Smooth muscle cell (in vitro differentiated cells): ENCODE measurements around the gene TBCD. TPM values are rescaled to one million over a fixed set of nuclear protein-coding genes. Genes with fewer than 3 reads are reported as not detected.

Experiments
- DNase-seq: peaks from one replicate; lab custom pipeline; 2025; ENCODE audit not compliant: unreplicated experiment; lab: John Stamatoyannopoulos, UW
- H2AFZ ChIP-seq: fragments of 200-600 bp; sonication (generic); 2 replicates; pipeline ENCODE4 v1.6.0; 2016; ENCODE audit warnings: antibody characterized with exemption, low read depth, mild to moderate bottlenecking
- H3F3A ChIP-seq: fragments of 200-600 bp; sonication (generic); 2 replicates; pipeline ENCODE4 v1.6.0; 2017; ENCODE audit warnings: antibody characterized with exemption, low read depth
- H3K27ac ChIP-seq: fragments of 200-600 bp; sonication (generic); 2 replicates; pipeline ENCODE4 v1.5.1; 2016; ENCODE audit warnings: low read depth, mild to moderate bottlenecking
- H3K27me3 ChIP-seq: fragments of 200-600 bp; sonication (generic); 2 replicates; pipeline ENCODE4 v1.6.1; 2016; ENCODE audit warnings: low read depth, mild to moderate bottlenecking
- H3K36me3 ChIP-seq: fragments of 200-600 bp; sonication (generic); 2 replicates; pipeline ENCODE4 v1.5.1; 2016; ENCODE audit warnings: low read depth
- H3K4me1 ChIP-seq: fragments of 200-600 bp; sonication (generic); 2 replicates; pipeline ENCODE4 v1.5.1; 2016; ENCODE audit warnings: low read depth
- H3K4me2 ChIP-seq: fragments of 200-600 bp; sonication (generic); 2 replicates; pipeline ENCODE4 v1.6.0; 2016; ENCODE audit warnings: mild to moderate bottlenecking
- H3K4me3 ChIP-seq: fragments of 200-600 bp; sonication (generic); 2 replicates; pipeline ENCODE4 v1.5.1; 2016; ENCODE audit warnings: mild to moderate bottlenecking
- H3K79me2 ChIP-seq: fragments of 200-600 bp; sonication (generic); 2 replicates; pipeline ENCODE4 v1.6.0; 2016; ENCODE audit warnings: low read depth, mild to moderate bottlenecking
- H3K9ac ChIP-seq: fragments of 200-600 bp; sonication (generic); 2 replicates; pipeline ENCODE4 v1.6.0; 2016; ENCODE audit warnings: low read depth
- H3K9me3 ChIP-seq: fragments of 200-600 bp; sonication (generic); replicated peaks from 2 replicates; pipeline ENCODE4 v1.5.1; 2016; ENCODE audit warnings: low read depth
- H4K20me1 ChIP-seq: fragments of 200-600 bp; sonication (generic); 2 replicates; pipeline ENCODE4 v1.6.0; 2016; ENCODE audit warnings: low read depth
- WGBS: methylation state at CpG from one replicate; pipeline ENCODE4 v1.1.7; 2016; ENCODE audit warnings: low lambda C conversion rate; 5-methylcytosine and 5-hydroxymethylcytosine counted together
- polyA plus RNA-seq: library from polyadenylated mRNA; unstranded; fragments of >200 nt; fragmentation: Nextera tagmentation; extraction: Ambion mirVana; gene quantifications from 2 replicates; pipeline ENCODE4 v1.2.1, GENCODE V29; 2016
- total RNA-seq: library from RNA; depleted of rRNA; stranded (reverse); fragments of >200 nt; gene quantifications from 2 replicates; pipeline ENCODE4 v1.2.3, GENCODE V29; 2014
- TF ChIP-seq, protein P1 (sequence below): fragments of 200-600 bp; sonication (generic); IDR thresholded peaks from 2 replicates; pipeline ENCODE4 v1.5.1; 2017; ENCODE audit warnings: borderline replicate concordance, mild to moderate bottlenecking, antibody characterized with exemption; ENCODE audit not compliant: insufficient read depth, poor library complexity, severe bottlenecking

Gene TBCD
- total and polyA plus RNA-seq, 2 experiments from 2014 or later: 29.1 to 38.8 TPM

DNA sequence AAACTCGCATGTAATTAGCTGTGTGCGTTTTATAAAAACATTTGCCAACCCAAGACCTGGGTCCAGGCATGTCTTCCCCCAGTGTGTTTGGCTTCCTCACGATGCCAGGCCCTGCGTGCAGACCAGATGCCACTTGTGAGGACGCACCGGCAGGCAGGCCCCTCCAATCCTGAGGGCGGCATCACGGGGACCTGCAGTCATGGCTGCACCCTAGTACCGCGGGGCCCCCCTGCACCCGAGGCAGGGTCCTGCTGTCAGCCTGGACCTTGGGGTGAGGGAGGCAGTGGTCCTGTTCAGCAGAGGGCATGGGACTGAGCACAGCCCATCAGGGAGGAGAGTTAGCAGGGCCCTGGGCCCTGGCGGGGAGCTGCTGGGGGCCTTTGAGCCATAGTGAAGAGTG, 143.2 kb downstream of the TBCD start:
- H3K4me3 ChIP-seq: no peak overlapping the region
- H3K79me2 ChIP-seq: no peaks in the 10 kb centered on the region
- H3K4me2 ChIP-seq: no peak overlapping the region
- no peak overlapping the region for H3K27ac ChIP-seq
- no peaks in the 10 kb centered on the region for H3K36me3 ChIP-seq
- no peaks in the 10 kb centered on the region for H3K9me3 ChIP-seq
- H3K9ac ChIP-seq: no peak overlapping the region
- no peaks in the 10 kb centered on the region for H3K27me3 ChIP-seq
- TF ChIP-seq, protein P1, sequence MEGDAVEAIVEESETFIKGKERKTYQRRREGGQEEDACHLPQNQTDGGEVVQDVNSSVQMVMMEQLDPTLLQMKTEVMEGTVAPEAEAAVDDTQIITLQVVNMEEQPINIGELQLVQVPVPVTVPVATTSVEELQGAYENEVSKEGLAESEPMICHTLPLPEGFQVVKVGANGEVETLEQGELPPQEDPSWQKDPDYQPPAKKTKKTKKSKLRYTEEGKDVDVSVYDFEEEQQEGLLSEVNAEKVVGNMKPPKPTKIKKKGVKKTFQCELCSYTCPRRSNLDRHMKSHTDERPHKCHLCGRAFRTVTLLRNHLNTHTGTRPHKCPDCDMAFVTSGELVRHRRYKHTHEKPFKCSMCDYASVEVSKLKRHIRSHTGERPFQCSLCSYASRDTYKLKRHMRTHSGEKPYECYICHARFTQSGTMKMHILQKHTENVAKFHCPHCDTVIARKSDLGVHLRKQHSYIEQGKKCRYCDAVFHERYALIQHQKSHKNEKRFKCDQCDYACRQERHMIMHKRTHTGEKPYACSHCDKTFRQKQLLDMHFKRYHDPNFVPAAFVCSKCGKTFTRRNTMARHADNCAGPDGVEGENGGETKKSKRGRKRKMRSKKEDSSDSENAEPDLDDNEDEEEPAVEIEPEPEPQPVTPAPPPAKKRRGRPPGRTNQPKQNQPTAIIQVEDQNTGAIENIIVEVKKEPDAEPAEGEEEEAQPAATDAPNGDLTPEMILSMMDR: no peak
- no peaks in the 10 kb centered on the region for H3F3A ChIP-seq
- no peaks in the 10 kb centered on the region for H4K20me1 ChIP-seq
- H2AFZ ChIP-seq: no peak overlapping the region
- H3K4me1 ChIP-seq: peaks cover 4% of the 10 kb centered on the region
- no peak for DNase-seq
- WGBS: 99% methylated on average over 12 of the region's 12 CpGs

DNA sequence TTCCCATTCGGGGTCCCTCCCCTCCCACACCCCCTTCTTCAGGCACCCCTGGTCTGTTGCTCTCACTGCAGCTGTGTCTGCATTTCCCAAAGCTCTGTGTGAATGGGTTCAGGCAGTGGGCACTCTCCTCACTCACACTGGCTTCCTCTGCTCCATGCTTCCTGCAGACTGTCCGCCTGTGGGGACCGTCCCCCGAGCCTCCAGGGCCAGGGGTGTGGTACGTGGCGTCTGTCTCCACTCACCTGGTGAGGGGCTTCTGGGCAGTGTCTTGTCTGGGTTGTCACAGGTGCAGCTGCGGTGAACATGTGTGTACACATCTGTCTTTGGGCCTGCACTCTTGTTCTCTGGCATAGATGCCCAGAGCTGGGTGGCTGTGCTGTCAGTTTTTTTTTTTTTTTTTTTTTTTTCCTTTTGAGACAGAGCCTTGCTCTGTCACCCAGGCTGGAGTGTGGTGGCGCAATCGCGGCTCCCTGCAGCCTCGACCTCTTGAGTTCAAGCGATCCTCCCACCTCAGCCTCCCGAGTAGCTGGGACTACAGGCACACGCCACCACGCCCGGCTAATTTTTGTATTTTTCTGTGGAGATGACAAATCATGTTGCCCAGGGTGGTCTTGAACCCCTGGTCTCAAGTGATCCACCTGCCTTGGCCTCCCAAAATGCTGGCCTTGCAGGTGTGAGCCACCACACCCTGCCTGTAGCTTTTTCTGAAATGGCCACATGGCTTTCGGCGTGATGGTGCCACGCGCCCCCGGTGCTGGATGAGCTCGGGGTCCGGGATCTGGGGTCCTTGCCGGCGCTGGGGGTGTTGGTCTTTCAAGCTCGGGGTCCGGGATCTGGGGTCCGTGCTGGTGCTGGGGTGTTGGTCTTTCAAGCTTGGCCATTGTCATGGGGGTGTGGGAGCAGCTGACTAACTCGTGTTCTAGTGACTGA, 144.5 kb downstream of the TBCD start:
- Histone ChIP-seq H3K27me3 (no peaks in the 10 kb centered on the region), H3F3A (peaks cover 3% of the 10 kb centered on the region), H3K4me1 (peaks cover 4% of the 10 kb centered on the region), H3K4me2 (no peak overlapping the region), H3K36me3 (no peaks in the 10 kb centered on the region), H3K9ac (no peak overlapping the region), H3K9me3 (no peaks in the 10 kb centered on the region), H2AFZ (no peak overlapping the region), H3K27ac (no peak overlapping the region), H4K20me1 (no peaks in the 10 kb centered on the region), H3K4me3 (no peak overlapping the region), H3K79me2 (no peaks in the 10 kb centered on the region)
- 96% methylated on average over 29 of the region's 29 CpGs for WGBS
- no peak for DNase-seq
- TF ChIP-seq, protein P1: no peak

DNA sequence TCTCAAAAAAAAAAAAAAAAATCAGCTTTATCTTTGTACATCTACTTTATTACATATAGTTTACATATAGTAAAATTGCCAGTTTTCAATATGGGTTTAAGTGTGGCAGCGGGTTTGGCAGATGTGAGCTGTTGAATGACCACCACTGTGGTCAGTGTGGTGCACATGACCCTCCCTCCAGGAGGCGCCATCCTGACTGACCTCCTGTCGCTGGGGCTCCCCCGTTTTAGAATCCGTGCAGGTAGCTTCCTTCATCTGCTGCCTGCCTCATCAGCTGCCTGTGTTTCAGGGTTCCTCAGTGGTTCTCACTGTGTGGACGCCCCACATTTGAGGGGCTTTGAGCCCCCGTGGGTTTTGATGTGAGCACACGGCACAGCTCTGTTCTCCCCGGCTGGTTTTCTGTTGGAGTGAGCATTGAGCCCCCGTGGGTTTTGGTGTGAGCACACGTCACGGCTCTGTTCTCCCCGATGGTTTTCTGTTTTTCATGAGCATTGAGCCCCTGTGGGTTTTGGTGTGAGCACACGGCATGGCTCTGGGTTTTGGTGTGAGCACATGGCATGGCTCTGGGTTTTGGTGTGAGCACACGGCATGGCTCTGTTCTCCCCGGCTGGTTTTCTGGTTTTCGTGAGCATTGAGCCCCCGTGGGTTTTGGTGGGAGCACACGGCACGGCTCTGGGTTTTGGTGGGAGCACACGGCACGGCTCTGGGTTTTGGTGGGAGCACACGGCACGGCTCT, 145.8 kb downstream of the TBCD start:
- H3K36me3 ChIP-seq: no peaks in the 10 kb centered on the region
- DNase-seq: no peak
- TF ChIP-seq, protein P1: no peak
- no peak overlapping the region for H3K9ac ChIP-seq
- no peaks in the 10 kb centered on the region for H3K27me3 ChIP-seq
- no peak overlapping the region for H2AFZ ChIP-seq
- H3K4me2 ChIP-seq: no peak overlapping the region
- peaks cover 4% of the 10 kb centered on the region for H3K4me1 ChIP-seq
- no peak overlapping the region for H3K27ac ChIP-seq
- H4K20me1 ChIP-seq: no peaks in the 10 kb centered on the region
- no peak overlapping the region for H3K4me3 ChIP-seq
- no peaks in the 10 kb centered on the region for H3K9me3 ChIP-seq
- WGBS: 96% methylated on average over 21 of the region's 24 CpGs
- H3K79me2 ChIP-seq: no peaks in the 10 kb centered on the region
- peaks cover 3% of the 10 kb centered on the region for H3F3A ChIP-seq
